Retinal pigment epithelial cell (primary cell): Measurements from ENCODE around the gene TIE1.

ENCODE experiments used
- DNase-seq: peaks from one replicate; pipeline ENCODE4 v3.0.0-alpha.2; 2010; ENCODE audit warnings: low read depth
- H3K4me3 ChIP-seq: 2 replicates; pipeline ENCODE4 v1.5.1; 2011; ENCODE audit warnings: mild to moderate bottlenecking, low read length, control low read depth, moderate library complexity
- CTCF ChIP-seq: conservative IDR thresholded peaks from 2 replicates; pipeline ENCODE4 v1.5.1; 2011; ENCODE audit warnings: low read depth, low read length, control low read depth, inconsistent platforms

Gene TIE1

DNA sequence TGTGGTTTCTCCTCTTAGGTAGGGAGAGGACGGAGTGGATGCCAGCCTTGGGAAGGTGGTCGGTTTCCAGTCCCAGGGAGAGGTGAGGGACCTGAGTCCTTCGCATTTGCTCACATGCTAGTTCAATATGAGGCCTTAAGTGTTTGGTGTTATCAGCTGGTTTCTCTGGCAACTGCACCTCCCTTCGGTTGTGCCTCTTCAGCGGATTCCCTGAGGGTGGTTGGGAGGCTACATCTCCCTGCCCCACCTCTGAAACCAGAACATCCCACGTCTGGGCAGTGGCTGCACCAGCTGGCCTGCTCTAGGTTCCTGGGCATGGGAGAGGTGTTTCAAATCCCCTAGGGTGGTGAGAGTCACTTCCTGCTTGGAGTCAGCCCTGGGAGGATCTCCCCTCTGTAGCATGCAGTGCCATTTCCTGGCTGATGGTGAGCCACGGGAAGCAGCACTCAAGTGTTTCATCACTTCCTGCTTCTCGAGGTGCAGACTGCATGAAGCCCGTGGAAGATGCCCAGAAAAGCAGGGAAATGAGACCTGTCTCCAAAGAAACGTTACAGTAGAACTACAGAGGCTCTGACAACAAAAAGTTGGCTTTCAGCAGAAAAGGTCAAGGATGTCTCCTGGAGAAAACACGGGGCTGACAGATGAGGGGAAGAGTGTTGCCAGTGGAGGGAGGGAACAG lies 26.5 kb upstream of the TIE1 start:
- TF ChIP-seq CTCF = no peak
- DNase-seq = no peak
- no peak overlapping the region for H3K4me3 ChIP-seq

- no peak for TF ChIP-seq CTCF
- DNase-seq = no peak
- no peak overlapping the region for H3K4me3 ChIP-seq
Measured at GRCh38 chr1:43274804-43275180, 26.0 kb upstream of the TIE1 start.

DNA sequence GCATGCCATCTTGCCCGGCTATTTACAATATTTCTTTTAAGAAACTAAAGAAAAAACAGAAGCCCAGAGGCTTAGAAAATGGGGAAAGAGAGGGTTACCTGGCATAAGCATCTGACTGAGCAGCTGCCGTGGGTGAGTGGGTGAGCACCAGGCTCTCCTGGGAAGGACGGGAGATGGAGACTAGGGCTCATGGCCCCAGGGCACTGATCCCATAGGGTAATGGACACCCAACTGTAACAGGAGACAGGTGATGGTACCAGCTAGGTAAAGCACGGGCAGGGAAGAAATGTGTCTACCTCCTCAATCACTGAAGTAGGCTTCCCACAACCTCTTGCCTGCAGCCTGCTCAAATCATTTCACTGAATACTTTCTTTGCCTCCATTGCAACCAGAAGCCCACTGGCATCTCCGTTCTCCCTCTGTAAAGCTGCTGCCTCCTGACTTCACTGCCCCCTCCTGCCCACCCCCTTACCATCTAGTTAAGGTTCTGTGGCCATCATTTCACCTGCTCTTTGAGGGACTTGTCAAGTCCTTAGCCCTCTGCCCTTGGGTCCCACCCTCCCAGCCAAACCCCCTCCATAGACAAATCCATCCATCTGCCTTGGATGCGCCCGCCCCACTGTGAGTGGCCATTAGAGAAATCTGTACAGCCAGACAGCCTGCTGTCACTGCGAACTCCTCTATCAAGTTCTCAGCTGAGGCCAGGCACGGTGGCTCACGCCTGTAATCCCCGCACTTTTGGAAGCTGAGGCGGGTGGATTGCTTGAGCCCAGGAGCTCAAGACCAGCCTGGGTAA lies 24.8 kb upstream of the TIE1 start:
- TF ChIP-seq CTCF = no peak
- no peak for DNase-seq
- no peak overlapping the region for H3K4me3 ChIP-seq

DNA sequence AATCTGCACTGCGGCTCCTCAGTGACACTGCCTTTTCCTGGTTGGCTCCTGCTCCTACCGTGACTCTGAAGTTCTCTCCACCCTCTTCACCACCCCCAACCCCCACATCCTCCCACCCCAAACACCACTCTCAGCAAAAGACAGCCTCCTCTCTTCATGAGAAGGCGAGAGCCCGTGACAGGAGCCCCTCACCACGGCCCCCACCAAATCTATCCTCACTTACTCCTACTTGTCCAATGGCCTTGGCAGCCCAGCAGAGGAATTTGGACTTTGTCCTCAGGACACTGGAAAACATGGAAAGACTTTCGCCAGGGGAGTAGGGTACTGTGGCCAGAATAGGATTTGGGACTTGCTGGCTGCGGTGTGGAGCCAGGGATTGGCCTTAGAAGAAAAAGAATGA lies 24.1 kb upstream of the TIE1 start:
- no peak for DNase-seq
- no peak for TF ChIP-seq CTCF
- H3K4me3 ChIP-seq = no peak overlapping the region

DNA sequence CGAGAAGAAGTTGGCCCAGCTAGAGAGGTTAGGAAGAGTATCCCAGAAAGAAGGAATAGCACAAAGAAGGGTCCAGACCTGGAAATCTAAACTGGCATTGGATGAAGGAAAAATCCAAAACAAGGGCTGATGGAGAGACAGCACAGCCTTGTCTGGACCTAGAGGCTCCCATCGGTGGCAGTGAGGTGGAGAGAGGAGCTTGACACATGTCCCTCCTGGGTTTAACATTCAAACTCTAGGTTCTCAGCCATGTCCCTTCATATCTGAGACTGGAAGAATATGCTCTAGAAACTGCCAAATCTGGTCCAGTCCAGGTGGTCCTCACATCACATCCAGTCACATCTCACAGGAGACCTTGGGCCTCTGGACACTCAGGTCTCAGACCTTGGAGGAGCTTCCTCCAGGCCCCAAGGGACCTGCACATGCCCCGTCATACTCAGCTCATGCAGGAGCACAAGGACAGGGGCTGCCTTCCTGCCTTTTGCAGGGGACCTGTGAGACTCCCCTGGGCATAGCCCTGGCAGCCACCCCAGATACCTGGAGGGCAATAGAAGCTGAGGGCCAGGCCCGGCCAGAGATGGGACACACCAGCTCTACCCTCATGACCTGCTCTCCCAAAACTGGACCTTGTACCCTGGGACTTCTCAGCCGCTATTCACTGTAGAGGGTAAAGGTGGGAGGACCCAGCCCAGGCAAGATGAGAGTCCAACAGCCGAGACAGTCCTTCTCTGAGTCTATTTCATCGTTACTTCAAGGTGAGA lies 23.5 kb upstream of the TIE1 start:
- no peak for DNase-seq
- no peak for TF ChIP-seq CTCF
- H3K4me3 ChIP-seq = no peak overlapping the region

DNA sequence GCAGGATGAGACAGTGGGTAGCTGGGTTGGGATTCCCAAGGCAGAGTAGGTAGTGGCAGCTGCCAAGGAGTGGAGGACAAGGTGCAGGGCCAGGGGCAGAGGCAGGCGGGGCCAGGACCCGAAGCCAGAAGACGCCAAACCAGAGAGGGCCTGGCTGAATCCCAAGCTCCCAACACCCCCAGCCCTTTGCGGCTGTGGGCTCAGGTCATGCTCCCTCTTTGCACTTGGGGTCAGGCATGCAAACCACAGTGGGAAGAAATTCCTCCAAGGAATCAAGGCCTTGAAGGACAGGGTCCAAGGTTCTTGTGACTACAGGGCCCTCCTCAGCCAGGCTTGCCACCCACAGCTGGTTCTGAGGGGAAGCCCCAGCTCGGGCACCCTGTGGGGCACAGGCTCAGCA lies 21.6 kb upstream of the TIE1 start:
- no peak for TF ChIP-seq CTCF

More for the DNA sequence above, 21.6 kb upstream of the TIE1 start:
- no peak for DNase-seq
- no peak overlapping the region for H3K4me3 ChIP-seq
